T-helper 1 cell (primary cell): ENCODE results near the gene GRHL3.

Source experiments
- DNase-seq, 5 donors: peaks; one replicate each; pipeline ENCODE4 v3.0.0-alpha.2; 2012 to 2020

The GRHL3 gene

DNA sequence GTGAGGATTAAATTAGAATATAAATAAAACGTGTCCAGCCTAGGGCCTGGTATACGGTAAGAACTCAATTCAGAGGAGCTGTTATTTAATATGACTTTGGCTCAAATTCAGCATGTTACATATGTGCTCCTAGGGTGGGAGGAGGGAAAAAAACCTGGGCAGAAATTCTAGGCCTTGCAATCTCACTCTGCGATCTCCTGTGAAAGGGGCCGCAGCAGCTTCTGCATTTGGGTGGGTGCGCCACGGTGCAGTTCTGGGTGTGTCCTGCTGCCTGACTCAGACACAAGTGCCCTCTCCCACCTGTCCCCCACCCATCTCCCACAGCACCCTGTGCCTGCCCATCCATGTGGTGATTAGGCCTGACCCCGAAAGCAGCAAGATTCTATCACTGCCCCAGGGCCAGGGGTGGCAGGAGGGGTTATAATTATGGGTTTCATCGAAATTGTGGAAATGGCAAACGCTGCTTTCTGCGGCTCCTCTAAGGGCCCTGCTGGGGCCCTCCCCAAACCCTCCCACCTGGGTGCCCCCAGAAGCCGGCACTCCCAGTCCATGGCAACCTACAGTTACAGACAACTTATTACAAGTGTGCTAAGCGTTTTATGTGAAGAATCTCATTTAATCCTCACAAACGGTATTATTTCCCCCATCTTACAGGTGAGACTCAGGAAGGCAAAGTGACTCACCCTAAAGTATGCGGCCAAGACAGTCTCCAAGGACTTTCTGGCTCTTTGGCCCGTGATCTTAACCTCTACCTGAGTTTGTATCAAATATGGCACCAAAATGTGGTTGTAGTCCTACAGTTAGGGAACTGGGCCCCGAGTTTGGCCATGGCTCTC lies 25.5 kb upstream of the GRHL3 start:
- DNase-seq, result no peak

- no peak for DNase-seq
These were observed 24.9 kb upstream of the GRHL3 start for GRCh38 chr1:24294228-24294672.

DNA sequence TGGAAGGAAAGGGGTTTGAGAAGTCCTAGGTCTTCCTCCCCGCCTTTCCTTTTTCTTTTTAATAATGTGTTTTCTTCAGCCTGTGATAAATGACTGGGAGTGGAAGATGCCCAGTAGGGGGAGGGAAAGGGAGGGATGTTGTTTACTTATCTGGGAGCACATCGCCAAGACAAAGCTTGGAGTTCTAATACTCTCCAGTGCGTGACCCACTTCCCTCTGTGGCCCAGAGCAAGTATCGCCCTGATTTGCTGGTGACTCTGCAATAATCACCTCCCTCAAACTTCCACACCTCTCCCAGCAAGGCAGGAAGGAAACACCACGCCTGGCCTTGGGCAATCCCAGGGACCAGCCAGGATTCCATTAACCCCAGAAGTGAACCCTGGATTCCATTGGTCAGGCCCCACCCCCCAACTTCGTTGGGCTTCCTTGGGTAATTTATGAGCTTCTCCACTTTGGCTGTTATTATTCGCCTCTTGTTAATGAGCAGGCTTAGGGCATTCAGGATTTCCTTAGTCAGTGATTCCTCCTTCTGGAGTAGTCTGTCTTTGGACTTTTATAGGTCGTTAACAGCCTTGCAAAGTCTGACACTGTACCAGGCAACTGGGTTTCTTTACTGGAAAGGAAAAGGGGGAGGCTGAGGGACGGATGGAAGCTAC lies 24.3 kb upstream of the GRHL3 start:
- no peak for DNase-seq

- no peak for DNase-seq
These were observed 23.6 kb upstream of the GRHL3 start for GRCh38 chr1:24295535-24295934.

DNA sequence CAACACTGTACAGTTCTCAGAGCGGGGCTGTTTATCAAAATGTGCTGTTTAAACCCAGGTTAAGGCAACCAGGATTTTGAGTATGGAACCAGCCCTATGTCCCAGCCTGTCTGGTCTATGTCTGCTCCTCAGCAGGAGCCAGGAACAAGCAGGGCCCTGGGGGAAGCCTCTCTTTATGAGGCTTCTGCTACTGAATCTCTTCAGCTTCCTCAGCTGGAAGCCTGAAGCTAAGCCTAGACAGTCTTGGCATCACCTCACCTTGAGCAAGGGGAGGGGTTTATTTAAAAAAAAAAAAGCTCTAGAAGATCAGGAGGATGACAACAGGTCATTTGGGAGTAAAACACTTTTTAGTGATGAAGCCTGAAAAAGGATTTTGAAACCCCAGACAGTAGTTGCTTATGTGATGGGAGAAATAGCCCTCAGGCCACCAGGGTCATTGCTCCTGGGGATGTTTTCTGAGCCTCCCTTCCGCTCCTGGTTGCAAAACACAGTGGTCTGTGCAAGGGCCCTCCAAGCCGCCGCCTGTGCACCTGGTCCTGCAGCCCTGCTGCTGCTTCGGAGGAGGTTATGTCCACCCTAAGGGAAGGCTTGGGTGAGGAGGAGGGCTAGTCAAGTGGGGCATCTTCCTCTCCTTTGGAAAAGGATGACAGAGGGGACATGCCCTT lies 21.8 kb upstream of the GRHL3 start:
- DNase-seq, result no peak

DNA sequence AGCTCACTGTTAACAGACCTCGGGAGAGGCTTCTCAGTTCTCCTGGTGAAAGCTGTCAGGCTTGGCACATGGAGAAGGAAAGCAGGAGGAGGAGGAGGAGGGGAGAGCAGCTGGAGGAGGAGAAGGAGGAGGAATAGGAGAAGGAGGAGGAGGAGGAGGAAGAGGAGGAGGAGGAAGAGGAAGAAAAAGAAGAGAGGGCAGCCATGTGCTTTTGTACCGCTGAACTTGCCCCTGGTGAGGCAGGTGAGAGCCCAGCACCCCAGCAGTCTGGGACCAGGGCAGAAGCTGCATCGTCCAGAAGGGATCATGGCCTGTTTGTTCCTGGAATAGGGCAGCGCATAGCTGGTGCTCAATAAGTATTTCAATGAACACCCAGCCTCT lies 21.3 kb upstream of the GRHL3 start:
- no peak for DNase-seq

GRCh38 chr1:24298606-24299005 lies 20.6 kb upstream of the GRHL3 start:
- DNase-seq, result no peak

DNA sequence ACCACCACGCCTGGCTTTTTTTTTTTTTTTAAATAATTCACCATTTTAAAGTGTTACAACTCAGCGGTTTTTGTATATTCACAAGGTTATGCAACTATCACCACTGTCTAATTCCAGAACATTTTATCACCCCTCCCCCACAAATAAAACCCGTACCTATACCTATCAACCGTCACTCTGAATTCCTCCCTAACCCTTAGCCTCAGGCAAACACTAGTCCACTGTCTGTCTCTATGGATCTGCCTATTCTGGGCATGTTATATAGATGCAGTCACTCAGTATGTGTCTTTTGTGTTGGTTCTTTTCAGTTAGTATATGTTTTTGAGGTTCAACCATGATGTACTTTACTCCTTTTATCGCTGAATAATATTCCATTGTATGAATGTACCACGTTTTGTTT lies 19.3 kb upstream of the GRHL3 start:
- no peak for DNase-seq

DNA sequence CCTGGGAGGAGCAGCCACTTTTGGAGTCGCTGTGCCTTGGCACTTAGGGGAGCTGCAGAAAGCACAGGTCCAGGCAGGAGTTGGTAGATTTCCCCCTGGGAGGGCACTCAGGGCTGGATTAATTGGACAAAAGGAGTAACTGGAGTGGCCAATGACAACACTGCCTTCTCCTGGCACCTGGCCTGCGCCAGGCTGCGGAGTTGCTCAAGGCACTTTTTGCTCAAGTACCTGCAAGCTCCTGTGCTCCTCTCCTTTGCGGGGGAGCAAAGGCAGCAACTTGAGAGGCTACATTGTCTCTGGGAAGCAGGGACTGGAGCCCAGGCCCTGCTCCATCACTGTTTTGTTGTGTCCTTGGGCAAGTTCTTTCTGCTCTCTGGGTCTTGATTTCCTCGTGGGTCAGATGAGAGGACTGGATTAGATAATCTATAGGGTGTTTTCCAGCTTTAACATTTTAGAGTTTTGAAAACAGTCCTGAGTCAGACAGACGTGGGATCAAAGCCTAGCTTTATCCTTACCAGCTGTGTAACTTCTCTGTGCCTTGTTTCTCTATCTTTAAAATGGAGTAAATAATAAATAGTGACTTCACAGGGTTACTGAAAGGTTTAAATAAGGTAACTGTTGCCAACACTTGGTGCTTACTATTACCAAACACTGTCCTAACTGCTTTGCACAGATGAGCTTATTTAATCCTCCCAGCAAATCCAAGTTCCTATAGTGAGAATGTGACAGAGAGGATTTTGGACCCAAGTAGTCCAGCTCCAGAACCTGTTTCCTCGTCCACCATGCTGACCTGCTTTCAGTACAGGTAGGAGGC lies 18.0 kb upstream of the GRHL3 start:
- DNase-seq, result no peak

GRCh38 chr1:24301785-24302175 lies 17.4 kb upstream of the GRHL3 start:
- no peak for DNase-seq

GRCh38 chr1:24302209-24302611 lies 16.9 kb upstream of the GRHL3 start:
- no peak for DNase-seq

DNA sequence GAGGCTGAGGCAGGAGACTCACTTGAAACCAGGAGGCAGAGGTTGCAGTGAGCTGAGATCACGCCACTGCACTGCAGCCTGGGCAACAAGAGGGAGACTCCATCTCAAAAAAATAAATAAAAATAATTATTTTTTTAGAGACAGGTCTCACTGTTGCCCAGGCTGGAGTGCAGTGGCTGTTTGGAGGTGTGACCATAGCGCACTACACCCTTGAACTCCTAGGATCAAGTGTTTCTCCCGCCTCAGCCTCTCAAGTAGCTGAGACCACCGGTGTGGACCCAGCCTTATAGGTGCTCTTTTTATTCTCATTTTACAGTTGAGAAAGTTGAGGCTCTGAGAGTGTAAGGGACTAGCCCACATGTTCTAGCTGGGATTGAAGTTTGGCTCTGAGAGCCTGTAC lies 15.6 kb upstream of the GRHL3 start:
- DNase-seq, result no peak

- DNase-seq, result no peak
These were observed 14.4 kb upstream of the GRHL3 start for GRCh38 chr1:24304763-24305162.

DNA sequence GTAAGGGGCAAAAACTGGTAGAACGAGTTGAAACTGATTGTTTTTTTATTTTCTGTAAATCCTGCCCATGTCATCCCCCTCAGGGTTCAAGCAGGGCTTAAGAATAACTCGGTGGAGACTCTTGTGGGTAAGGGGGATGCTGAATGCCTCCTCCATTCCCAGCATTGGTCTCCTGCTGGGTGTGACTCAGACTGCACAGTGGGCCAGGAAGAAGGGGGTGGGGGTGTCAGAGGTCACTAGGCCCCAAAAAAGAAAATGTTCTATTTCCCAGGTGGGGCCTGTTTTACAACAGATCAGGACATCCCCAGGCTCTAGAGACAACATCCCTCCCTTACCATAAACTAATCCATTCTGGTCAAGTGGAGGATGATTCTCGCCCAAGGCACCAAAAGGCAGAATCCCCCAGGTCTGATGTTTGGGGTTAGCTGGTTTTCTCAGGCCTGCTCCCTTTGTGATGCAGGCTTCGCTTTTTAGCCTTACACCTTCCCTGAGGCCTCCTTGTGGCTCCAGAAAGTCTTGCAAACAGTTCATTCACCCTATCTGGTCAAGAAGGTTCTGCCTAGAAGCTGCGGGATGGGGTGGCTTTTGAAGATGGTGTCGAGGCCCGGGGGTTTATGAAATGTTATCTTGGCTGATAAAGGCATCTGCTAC lies 10.7 kb upstream of the GRHL3 start:
- no peak for DNase-seq

DNA sequence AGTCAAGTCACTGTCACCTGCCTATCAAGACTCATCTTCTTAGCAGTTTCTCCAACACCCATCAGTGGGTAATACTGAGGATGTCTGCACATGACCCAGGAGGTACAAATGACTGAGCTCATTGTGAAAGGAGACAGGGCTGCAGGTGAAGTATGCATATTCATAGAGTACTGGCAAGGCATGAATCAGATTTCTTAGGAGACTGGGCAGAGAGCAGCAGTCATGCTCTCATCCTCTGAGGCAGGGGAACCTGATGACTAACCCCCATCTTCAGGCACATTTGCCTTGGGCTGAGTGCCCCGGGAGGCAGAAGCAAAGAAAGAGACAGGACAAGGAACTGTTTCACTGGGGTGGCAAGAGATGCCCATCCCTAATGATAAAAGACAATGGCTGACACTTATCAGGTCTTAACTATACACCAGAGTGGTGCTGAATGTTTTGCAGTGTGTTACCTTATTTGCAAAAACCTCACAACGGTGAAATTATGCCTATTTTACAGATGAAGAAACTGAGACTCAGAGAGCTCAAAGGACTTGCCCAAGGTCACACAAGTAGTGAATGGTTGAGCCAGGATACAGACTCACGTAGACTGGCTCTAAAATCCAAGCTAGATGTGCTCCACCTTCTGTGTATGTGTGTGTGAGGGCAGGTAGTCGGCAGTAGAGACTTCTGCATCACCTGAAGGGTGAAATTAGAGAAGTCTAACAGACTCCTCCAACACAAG lies 9.2 kb upstream of the GRHL3 start:
- no peak for DNase-seq

GRCh38 chr1:24311234-24311633 lies 7.9 kb upstream of the GRHL3 start:
- no peak for DNase-seq

DNA sequence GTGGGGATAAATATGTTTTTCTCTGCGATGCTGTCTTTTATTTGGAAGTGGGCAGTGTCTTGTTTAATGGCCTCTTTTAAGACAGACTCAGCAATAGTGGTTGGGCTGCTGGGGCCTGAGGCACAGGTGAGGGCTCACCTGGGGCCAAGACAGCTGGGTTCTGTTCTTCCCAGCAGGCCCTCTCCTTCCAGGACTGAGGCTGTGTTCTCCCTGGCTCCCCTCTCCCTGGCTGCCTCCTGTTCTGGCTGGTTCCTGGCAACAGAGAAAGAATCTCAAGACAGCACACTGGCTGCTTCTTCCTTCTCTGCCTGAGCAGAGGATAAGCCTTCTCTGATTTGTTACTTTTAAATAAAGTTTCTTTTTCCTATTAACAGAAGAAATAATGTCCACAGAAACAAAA lies 7.4 kb upstream of the GRHL3 start:
- DNase-seq, result no peak

DNA sequence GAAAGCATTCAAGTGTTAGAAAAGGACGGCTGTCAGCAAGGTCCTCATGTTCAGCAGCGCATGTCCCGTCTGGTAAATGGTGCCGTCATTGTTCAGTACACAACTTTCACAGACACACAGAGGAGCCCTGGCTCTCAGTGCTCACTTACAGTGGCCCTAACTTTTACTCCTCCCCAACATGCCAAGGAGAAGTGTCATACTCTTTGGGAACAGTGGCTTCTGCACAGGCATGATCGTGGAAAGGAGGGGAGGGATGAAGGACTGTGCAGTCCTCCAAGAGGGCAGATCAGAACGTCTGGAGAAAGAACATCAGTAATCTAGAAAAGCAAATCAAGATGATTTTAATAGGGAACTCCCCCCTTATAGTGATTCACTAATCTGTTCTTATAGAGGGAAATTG lies 3.8 kb upstream of the GRHL3 start:
- DNase-seq, result no peak

DNA sequence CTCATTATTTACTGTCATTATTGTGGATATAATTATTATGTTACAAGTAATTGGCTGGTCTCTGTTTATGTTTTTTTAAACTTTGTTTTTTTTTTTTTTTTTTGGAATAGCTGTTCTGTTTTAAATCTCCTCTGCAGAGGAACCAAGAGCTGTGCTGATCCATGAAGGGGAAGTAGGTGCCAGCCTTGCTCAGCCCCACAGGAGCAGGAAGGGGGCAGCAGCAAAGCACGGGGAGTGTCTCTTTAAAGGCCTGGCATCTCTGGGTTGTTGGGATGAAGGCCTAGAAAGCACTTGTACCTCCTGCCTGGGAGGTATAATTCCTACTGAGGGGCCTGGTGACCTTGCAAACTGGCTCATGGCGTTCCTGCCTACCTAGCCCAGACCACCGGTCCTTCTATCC lies 2.5 kb upstream of the GRHL3 start:
- no peak for DNase-seq

GRCh38 chr1:24317081-24317480 lies 2.1 kb upstream of the GRHL3 start:
- DNase-seq, result no peak

GRCh38 chr1:24317956-24318614 lies 1.1 kb upstream of the GRHL3 start:
- DNase-seq, result no peak
